GM18499 (cell line): ENCODE measurements around the gene RGS5.

Experiments used
- ATAC-seq: cut with Tn5 transposase; IDR thresholded peaks from one replicate; pipeline ENCODE4 v1.9.1; 2021; ENCODE audit warnings: moderate number of reproducible peaks; ENCODE audit not compliant: insufficient read depth, unreplicated experiment

Gene RGS5

GRCh38 chr1:163148911-163149310, 53.8 kb downstream of the RGS5 start:
- no peak for ATAC-seq

- ATAC-seq, result no peak
Observed at GRCh38 chr1:163147019-163147418, 55.7 kb downstream of the RGS5 start.

GRCh38 chr1:163145435-163145834, 57.3 kb downstream of the RGS5 start:
- ATAC-seq, result no peak

- ATAC-seq, result no peak
Observed at GRCh38 chr1:163144418-163144817, 58.3 kb downstream of the RGS5 start.

GRCh38 chr1:163142152-163142551, 60.6 kb downstream of the RGS5 start:
- ATAC-seq, result no peak

- no peak for ATAC-seq
Observed at GRCh38 chr1:163141556-163141955, 61.2 kb downstream of the RGS5 start.

- ATAC-seq, result no peak
Observed at GRCh38 chr1:163137556-163138265, 65.0 kb downstream of the RGS5 start.

GRCh38 chr1:163131981-163132380, 70.7 kb downstream of the RGS5 start:
- no peak for ATAC-seq

GRCh38 chr1:163130225-163130856, 72.4 kb downstream of the RGS5 start:
- no peak for ATAC-seq

- ATAC-seq, result no peak
Observed at GRCh38 chr1:163128282-163128681, 74.4 kb downstream of the RGS5 start.

GRCh38 chr1:163124812-163125211, 77.9 kb downstream of the RGS5 start:
- no peak for ATAC-seq

GRCh38 chr1:163120372-163120771, 82.3 kb downstream of the RGS5 start:
- ATAC-seq, result no peak

GRCh38 chr1:163119707-163120106, 83.0 kb downstream of the RGS5 start:
- no peak for ATAC-seq

GRCh38 chr1:163115887-163116286, 86.8 kb downstream of the RGS5 start:
- no peak for ATAC-seq

- no peak for ATAC-seq
Observed at GRCh38 chr1:163107655-163108054, 95.1 kb downstream of the RGS5 start.

GRCh38 chr1:163106364-163106987, 96.2 kb downstream of the RGS5 start:
- ATAC-seq, result no peak

- no peak for ATAC-seq
Observed at GRCh38 chr1:163104385-163105099, 98.2 kb downstream of the RGS5 start.

- no peak for ATAC-seq
Observed at GRCh38 chr1:163102590-163102989, 100.1 kb downstream of the RGS5 start.

GRCh38 chr1:163095213-163095612, 107.5 kb downstream of the RGS5 start:
- no peak for ATAC-seq

- no peak for ATAC-seq
Observed at GRCh38 chr1:163094589-163094988, 108.1 kb downstream of the RGS5 start.

GRCh38 chr1:163094182-163094581, 108.5 kb downstream of the RGS5 start:
- no peak for ATAC-seq
